Activated CD4-positive, alpha-beta T cell treated with anti-CD3 and anti-CD28 coated beads, Interleukin-2, amount 10 ng/mL, durations not matched to agents 7 days and 5 days (primary cell): ENCODE measurements around the gene PIWIL4. TPM values are rescaled to one million over a fixed set of nuclear protein-coding genes. Genes with fewer than 3 reads are reported as not detected.
"Not testable (repeated sequence)": the region's sequence is repeated elsewhere in the genome, so short reads cannot be mapped to it uniquely, and the experiment has no call there.

Experiments used
- CTCF ChIA-PET: fragments of 350-600 bp; sonication (Branson Sonifier 250); formaldehyde crosslinking; loops from one replicate; lab custom pipeline; 2021; ENCODE audit warnings: antibody characterized with exemption; lab: Charles Lee
- POLR2A ChIA-PET: fragments of 350-600 bp; sonication (Branson Sonifier 250); formaldehyde crosslinking; loops from one replicate; lab custom pipeline; 2021; ENCODE audit warnings: antibody characterized with exemption; lab: Charles Lee
- DNase-seq: peaks from one replicate; pipeline ENCODE4 v3.0.0-alpha.2; 2020
- H3K27ac Mint-ChIP-seq: one replicate; pipeline ENCODE4 v1.8.0; 2021; ENCODE audit warnings: mild to moderate bottlenecking, moderate library complexity, mixed read lengths
- H3K27me3 Mint-ChIP-seq: one replicate; pipeline ENCODE4 v1.8.0; 2021; ENCODE audit warnings: mixed read lengths
- H3K36me3 Mint-ChIP-seq: one replicate; pipeline ENCODE4 v1.8.0; 2021; ENCODE audit warnings: low read depth, mixed read lengths
- H3K4me1 Mint-ChIP-seq: one replicate; pipeline ENCODE4 v1.8.0; 2021; ENCODE audit warnings: mixed read lengths
- H3K4me3 Mint-ChIP-seq: one replicate; pipeline ENCODE4 v1.8.0; 2021; ENCODE audit warnings: mild to moderate bottlenecking, moderate library complexity, mixed read lengths
- H3K9me3 Mint-ChIP-seq: one replicate; pipeline ENCODE4 v1.8.0; 2021; ENCODE audit warnings: mixed read lengths
- total RNA-seq, 2 experiments: library from RNA; stranded (reverse); gene quantifications; one replicate each; pipeline ENCODE4 v1.2.3, GENCODE V29; 2021

The PIWIL4 gene
- total RNA-seq, 2 experiments from 2014 or later: 0.55 to 0.65 TPM

DNA sequence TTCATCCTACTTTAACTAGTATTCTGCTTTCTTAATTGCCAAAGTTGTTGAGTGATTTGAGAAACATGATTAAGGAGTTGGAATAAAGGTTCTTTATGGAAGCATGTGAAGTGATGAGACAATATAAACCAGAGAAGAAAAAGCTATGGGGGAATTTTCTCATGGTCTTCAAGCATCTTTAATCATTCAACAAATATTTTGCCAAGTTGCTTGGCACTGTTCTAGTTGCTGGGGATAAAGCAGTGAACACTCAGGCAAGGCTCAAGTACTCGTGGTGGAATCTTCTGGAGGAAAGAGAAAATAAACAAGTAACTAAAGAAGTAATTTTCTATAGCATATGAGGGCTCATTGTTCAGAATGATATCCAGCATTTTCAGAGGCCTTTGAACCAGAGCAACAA is 9.2 kb upstream of the PIWIL4 start:
- H3K27me3 Mint-ChIP-seq: no peaks in the 10 kb centered on the region
- no peak overlapping the region for H3K4me3 Mint-ChIP-seq
- H3K27ac Mint-ChIP-seq: no peak overlapping the region
- POLR2A ChIA-PET: no interaction called here
- H3K9me3 Mint-ChIP-seq: no peaks in the 10 kb centered on the region
- no peaks in the 10 kb centered on the region for H3K4me1 Mint-ChIP-seq
- CTCF ChIA-PET: no interaction called here
- H3K36me3 Mint-ChIP-seq: no peaks in the 10 kb centered on the region
- DNase-seq: no peak

- no peak for DNase-seq
- CTCF ChIA-PET: no interaction called here
- H3K4me3 Mint-ChIP-seq: no peak overlapping the region
These were observed 8.7 kb upstream of the PIWIL4 start for GRCh38 chr11:94558468-94558867.

GRCh38 chr11:94558932-94559331 is 8.2 kb upstream of the PIWIL4 start:
- CTCF ChIA-PET: no interaction called here

More at GRCh38 chr11:94558468-94558867, 8.7 kb upstream of the PIWIL4 start:
- POLR2A ChIA-PET: no interaction called here
- Mint-ChIP-seq H3K4me1 (no peaks in the 10 kb centered on the region), H3K27me3 (no peaks in the 10 kb centered on the region), H3K27ac (no peak overlapping the region), H3K36me3 (no peaks in the 10 kb centered on the region), H3K9me3 (no peaks in the 10 kb centered on the region)

DNA sequence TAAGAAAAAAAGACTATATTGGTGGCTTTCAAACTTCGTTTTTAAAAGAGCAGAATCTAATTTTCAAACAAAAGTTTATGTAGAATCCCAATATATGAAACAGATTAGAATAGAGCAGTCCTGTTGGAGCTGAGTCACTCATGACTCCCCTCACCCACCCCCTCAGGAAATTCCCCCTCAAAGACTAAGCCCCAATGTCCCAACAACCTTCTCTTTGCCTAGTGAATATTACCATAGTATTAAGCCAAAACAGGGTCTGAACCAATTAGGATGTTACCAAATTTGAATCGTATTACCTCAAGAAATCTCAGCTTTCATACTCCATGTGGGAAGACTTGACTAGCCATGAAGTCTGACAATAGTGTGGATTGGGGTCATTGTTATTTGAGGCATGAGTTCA is 7.8 kb upstream of the PIWIL4 start:
- Mint-ChIP-seq H3K36me3 (no peaks in the 10 kb centered on the region), H3K4me3 (no peak overlapping the region), H3K4me1 (no peaks in the 10 kb centered on the region), H3K27ac (no peak overlapping the region), H3K27me3 (no peaks in the 10 kb centered on the region), H3K9me3 (no peaks in the 10 kb centered on the region)
- no peak for DNase-seq
- POLR2A ChIA-PET: interaction anchor here (0.6 kb wide), 1 partner anchor 53 kb away, joined by 5 read pairs; no protein-coding TSS in a partner anchor
- CTCF ChIA-PET: no interaction called here

More at GRCh38 chr11:94558932-94559331, 8.2 kb upstream of the PIWIL4 start:
- H3K27me3 Mint-ChIP-seq: no peaks in the 10 kb centered on the region
- no peaks in the 10 kb centered on the region for H3K9me3 Mint-ChIP-seq
- H3K4me3 Mint-ChIP-seq: no peak overlapping the region
- DNase-seq: no peak
- H3K27ac Mint-ChIP-seq: no peak overlapping the region
- H3K4me1 Mint-ChIP-seq: no peaks in the 10 kb centered on the region
- H3K36me3 Mint-ChIP-seq: no peaks in the 10 kb centered on the region
- POLR2A ChIA-PET: interaction anchor here (0.6 kb wide), 1 partner anchor 53 kb away, joined by 5 read pairs; no protein-coding TSS in a partner anchor

GRCh38 chr11:94560834-94561233 is 6.3 kb upstream of the PIWIL4 start:
- no peaks in the 10 kb centered on the region for H3K27me3 Mint-ChIP-seq
- H3K4me3 Mint-ChIP-seq: no peak overlapping the region
- H3K27ac Mint-ChIP-seq: no peak overlapping the region
- CTCF ChIA-PET: interaction anchor here (0.6 to 0.7 kb wide), 4 partner anchors 21 to 538 kb away, joined by 3 to 6 read pairs (median 4); no protein-coding TSS in a partner anchor
- POLR2A ChIA-PET: no interaction called here
- H3K36me3 Mint-ChIP-seq: no peaks in the 10 kb centered on the region
- no peaks in the 10 kb centered on the region for H3K9me3 Mint-ChIP-seq
- DNase-seq: no peak
- no peaks in the 10 kb centered on the region for H3K4me1 Mint-ChIP-seq

DNA sequence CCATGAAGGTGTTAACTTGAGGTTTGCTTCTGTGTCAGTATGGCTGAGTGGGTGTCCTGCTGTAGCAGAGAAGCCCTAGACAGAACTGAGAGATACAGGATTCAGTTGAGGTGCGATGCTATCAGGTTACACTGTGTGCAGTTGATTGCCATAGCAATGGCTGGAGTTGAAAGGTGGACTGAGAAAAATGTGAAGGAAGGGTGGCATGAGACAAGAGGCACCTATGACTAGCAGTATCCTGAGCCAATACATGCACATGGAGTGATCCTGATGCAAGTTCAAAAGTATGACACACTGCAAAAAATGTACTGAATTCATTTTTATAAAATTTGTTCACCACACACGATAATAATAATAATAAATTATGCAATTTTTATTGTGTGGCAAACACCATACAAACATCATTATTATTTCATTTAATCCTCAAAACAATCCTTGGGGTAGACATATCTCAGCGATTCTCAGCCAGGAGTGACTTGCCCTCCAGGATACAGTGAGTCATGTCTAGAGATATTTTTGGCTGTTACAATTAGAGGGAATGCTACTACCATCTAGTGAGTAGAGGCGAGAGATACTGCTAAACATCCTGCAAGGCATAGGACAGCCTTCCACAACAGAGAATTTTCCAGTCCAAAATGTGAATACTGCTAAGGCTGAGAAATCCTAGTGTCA is 3.9 kb upstream of the PIWIL4 start:
- POLR2A ChIA-PET: no interaction called here
- no peaks in the 10 kb centered on the region for H3K4me1 Mint-ChIP-seq
- no peak overlapping the region for H3K27ac Mint-ChIP-seq
- CTCF ChIA-PET: no interaction called here
- no peak for DNase-seq
- H3K9me3 Mint-ChIP-seq: no peaks in the 10 kb centered on the region
- H3K27me3 Mint-ChIP-seq: no peaks in the 10 kb centered on the region
- H3K4me3 Mint-ChIP-seq: no peak overlapping the region
- no peaks in the 10 kb centered on the region for H3K36me3 Mint-ChIP-seq

DNA sequence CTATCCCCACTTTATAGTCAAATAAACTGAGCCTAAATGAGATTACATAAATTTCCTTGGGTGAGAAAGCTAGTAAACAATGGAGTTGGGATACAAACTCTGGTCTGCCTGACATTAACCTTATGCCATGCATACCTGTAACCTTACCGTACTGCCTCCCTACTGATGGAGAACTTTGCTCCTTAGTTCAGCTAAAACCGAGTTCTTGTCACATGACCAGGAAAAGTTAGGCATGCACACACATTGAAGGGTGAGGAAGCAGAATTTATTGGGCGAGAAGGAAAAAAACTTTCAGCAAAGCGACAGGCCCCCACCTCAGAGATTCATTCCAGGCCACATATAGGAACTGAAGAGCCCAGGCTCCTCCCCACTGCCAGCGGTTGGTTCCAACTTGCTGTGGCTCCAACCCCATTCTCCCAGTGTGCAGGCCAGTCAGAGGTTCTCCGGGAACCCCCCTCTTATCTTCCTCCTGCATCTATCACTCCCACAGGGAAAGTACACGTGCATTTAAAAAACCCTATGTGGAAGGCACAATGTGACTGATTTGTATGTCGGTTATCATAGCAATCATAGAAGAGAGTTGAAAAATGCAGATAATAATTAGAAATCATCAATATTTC is 3.2 kb upstream of the PIWIL4 start:
- POLR2A ChIA-PET: no interaction called here

DNA sequence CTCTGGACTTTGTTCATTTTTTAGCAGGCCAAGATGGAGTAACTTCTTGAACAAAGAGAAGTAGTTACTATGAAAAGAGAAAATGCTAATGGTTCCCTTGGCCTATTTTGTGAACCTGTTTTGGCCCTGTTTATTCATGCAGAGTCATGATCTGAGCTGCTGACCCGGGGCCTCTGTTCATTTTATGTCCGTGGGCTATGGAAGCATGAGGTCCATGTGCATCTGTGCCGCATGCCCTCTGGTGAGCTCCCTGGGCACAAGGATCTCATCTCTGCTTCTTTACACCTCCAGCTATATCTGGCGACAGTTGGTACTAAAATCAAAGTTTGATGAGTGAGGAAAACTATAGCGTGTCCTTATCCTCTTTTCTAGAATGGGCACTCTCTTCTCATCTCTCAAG is 1.0 kb downstream of the PIWIL4 start:
- CTCF ChIA-PET: no interaction called here
- POLR2A ChIA-PET: no interaction called here
- Mint-ChIP-seq H3K27me3 (no peaks in the 10 kb centered on the region), H3K36me3 (no peaks in the 10 kb centered on the region), H3K9me3 (no peaks in the 10 kb centered on the region), H3K27ac (no peak overlapping the region), H3K4me1 (no peaks in the 10 kb centered on the region), H3K4me3 (no peak overlapping the region)
- no peak for DNase-seq

More for the DNA sequence above, 3.2 kb upstream of the PIWIL4 start:
- Mint-ChIP-seq H3K27me3 (no peaks in the 10 kb centered on the region), H3K4me3 (no peak overlapping the region), H3K36me3 (no peaks in the 10 kb centered on the region), H3K9me3 (no peaks in the 10 kb centered on the region), H3K27ac (no peak overlapping the region), H3K4me1 (no peaks in the 10 kb centered on the region)
- CTCF ChIA-PET: no interaction called here
- DNase-seq: no peak

GRCh38 chr11:94568717-94569116 is 1.5 kb downstream of the PIWIL4 start:
- CTCF ChIA-PET: no interaction called here
- H3K27me3 Mint-ChIP-seq: no peaks in the 10 kb centered on the region

DNA sequence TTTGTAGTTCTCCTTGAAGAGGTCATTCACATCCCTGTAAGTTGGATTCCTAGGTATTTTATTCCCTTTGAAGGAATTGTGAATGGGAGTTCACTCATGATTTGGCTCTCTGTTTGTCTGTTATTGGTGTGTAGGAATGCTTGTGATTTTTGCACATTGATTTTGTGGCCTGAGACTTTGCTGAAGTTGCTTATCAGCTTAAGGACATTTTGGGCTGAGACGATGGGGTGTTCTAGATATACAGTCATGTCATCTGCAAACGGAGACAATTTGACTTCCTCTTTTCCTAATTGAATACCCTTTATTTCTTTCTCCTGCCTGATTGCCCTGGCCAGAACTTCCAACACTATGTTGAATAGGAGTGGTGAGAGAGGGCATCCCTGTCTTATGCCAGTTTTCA is 5.8 kb downstream of the PIWIL4 start:
- H3K4me3 Mint-ChIP-seq, CTCF ChIA-PET, H3K4me1 Mint-ChIP-seq, H3K36me3 Mint-ChIP-seq, H3K9me3 Mint-ChIP-seq, H3K27ac Mint-ChIP-seq, POLR2A ChIA-PET, DNase-seq, H3K27me3 Mint-ChIP-seq: not testable (repeated sequence)

More at GRCh38 chr11:94568717-94569116, 1.5 kb downstream of the PIWIL4 start:
- DNase-seq: no peak
- Mint-ChIP-seq H3K9me3 (no peaks in the 10 kb centered on the region), H3K27ac (no peak overlapping the region), H3K4me1 (no peaks in the 10 kb centered on the region), H3K36me3 (no peaks in the 10 kb centered on the region), H3K4me3 (no peak overlapping the region)
- POLR2A ChIA-PET: no interaction called here

DNA sequence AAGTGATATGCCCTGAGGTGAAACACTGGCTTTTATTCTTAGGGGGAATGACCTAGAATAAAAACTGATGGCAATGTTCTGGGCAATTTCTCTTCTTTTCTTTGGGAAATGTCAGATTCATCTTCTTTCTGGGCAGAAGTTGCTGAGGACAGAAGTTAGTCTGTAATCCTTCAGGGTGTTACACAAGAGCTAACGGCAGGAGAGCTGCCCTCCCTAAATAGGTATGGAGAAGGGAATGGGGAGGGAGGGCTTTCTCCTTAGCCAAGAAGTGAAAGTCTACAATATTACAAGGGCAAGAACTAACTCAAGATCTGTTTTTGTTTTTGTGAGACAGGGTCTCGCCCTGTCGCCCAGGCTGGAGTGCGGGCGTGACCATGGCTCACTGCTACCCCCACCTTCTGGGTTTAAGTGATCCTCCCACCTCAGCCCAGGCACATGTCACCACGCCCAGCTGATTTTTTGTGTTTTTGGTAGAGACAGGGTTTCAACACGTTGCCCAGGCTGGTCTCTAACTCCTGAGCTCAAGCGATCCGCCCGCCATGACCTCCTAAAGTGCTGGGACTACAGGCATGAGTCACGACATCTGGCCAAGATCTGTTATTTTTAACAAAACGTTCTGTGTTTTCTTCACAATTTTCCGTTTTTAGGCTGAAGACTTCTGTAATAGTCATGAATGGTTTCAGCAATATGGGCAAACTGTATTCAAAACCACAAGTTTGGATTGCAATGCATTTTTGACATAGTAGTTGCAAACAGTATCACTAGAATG is 7.2 kb downstream of the PIWIL4 start:
- POLR2A ChIA-PET: no interaction called here
- DNase-seq: no peak
- Mint-ChIP-seq H3K9me3 (no peaks in the 10 kb centered on the region), H3K4me1 (no peaks in the 10 kb centered on the region), H3K4me3 (no peak overlapping the region), H3K36me3 (no peaks in the 10 kb centered on the region), H3K27ac (no peak overlapping the region), H3K27me3 (peaks cover 2% of the 10 kb centered on the region)
- CTCF ChIA-PET: interaction anchor here (0.6 kb wide), 1 partner anchor 1239 kb away, joined by 3 read pairs; no protein-coding TSS in a partner anchor

- peaks cover 2% of the 10 kb centered on the region for H3K27me3 Mint-ChIP-seq
- H3K9me3 Mint-ChIP-seq: no peaks in the 10 kb centered on the region
- H3K36me3 Mint-ChIP-seq: no peaks in the 10 kb centered on the region
- CTCF ChIA-PET: no interaction called here
- no peaks in the 10 kb centered on the region for H3K4me1 Mint-ChIP-seq
- POLR2A ChIA-PET: no interaction called here
- DNase-seq: no peak
- no peak overlapping the region for H3K27ac Mint-ChIP-seq
- H3K4me3 Mint-ChIP-seq: no peak overlapping the region
These were observed 9.1 kb downstream of the PIWIL4 start for GRCh38 chr11:94576306-94576705.

GRCh38 chr11:94577841-94578240 is 10.7 kb downstream of the PIWIL4 start:
- no peak for DNase-seq
- H3K4me1 Mint-ChIP-seq: no peaks in the 10 kb centered on the region
- no peak overlapping the region for H3K27ac Mint-ChIP-seq
- CTCF ChIA-PET: no interaction called here
- H3K4me3 Mint-ChIP-seq: no peak overlapping the region
- no peaks in the 10 kb centered on the region for H3K9me3 Mint-ChIP-seq
- H3K36me3 Mint-ChIP-seq: no peaks in the 10 kb centered on the region
- POLR2A ChIA-PET: no interaction called here
- peaks cover 2% of the 10 kb centered on the region for H3K27me3 Mint-ChIP-seq
